Neural cell (in vitro differentiated cells): ENCODE data around the gene ISG20.

Source experiments
- EZH2 ChIP-seq: fragments of 200-600, 300-800 bp; shearing (Covaris generic), sonication (generic); IDR thresholded peaks from 2 replicates; pipeline ENCODE4 v1.6.1; 2014; ENCODE audit warnings: antibody characterized with exemption, low read length, borderline replicate concordance, mild to moderate bottlenecking; ENCODE audit not compliant: insufficient read depth, poor library complexity, severe bottlenecking
- POLR2AphosphoS5 ChIP-seq: IDR thresholded peaks from 2 replicates; pipeline ENCODE4 v1.6.1; 2012
- TF ChIP-seq, protein P1 (sequence below): fragments of 450-650 bp; IDR thresholded peaks from 2 replicates; pipeline ENCODE4 v1.5.1; 2014; ENCODE audit warnings: antibody characterized with exemption, mild to moderate bottlenecking, moderate library complexity; ENCODE audit not compliant: poor library complexity, severe bottlenecking

DNA sequence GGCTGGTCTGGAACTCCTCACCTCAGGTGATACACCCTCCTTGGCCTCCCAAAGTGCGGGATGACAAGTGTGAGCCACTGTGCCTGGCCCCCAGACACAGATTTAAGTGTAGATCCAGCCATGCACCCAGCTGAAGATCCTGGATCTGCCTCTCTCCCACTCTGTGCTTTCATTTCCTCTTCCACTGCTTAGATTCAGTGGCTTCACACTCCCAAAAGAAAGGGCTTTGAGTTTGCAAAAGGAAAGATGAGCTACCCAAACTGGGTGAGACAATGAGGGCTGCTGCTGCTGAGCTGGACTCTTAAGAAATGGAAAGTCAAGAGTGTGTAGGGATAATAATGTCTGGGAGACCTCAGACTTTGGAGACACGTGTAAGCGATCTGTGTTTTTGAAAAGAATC lies 45.5 kb downstream of the ISG20 start:
- TF ChIP-seq POLR2AphosphoS5 (no peak), EZH2 (no peak)
- TF ChIP-seq, protein P1, sequence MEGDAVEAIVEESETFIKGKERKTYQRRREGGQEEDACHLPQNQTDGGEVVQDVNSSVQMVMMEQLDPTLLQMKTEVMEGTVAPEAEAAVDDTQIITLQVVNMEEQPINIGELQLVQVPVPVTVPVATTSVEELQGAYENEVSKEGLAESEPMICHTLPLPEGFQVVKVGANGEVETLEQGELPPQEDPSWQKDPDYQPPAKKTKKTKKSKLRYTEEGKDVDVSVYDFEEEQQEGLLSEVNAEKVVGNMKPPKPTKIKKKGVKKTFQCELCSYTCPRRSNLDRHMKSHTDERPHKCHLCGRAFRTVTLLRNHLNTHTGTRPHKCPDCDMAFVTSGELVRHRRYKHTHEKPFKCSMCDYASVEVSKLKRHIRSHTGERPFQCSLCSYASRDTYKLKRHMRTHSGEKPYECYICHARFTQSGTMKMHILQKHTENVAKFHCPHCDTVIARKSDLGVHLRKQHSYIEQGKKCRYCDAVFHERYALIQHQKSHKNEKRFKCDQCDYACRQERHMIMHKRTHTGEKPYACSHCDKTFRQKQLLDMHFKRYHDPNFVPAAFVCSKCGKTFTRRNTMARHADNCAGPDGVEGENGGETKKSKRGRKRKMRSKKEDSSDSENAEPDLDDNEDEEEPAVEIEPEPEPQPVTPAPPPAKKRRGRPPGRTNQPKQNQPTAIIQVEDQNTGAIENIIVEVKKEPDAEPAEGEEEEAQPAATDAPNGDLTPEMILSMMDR, result no peak
